Esophagus squamous epithelium (tissue), 4 donors: Measurements from ENCODE around the gene LRRC32.

Experiments
- POLR2A ChIP-seq, 4 donors: fragments of 450-650 bp; IDR thresholded peaks; one replicate each; pipeline ENCODE4 v1.6.1; 2017; ENCODE audit warnings: antibody characterized with exemption in 4 of 4, mild to moderate bottlenecking in 4 of 4, moderate library complexity in 3 of 4
- TF ChIP-seq, protein P1 (sequence below), 6 experiments: fragments of 450-650 bp in 4 of 6; fragments of 200-600 bp in 2 of 6; sonication (generic) in 2 of 6; IDR thresholded peaks; one replicate each; pipeline ENCODE4 v1.5.1; 2016 to 2019; ENCODE audit warnings: antibody characterized with exemption in 6 of 6, mild to moderate bottlenecking in 4 of 6, moderate library complexity in 4 of 6

DNA sequence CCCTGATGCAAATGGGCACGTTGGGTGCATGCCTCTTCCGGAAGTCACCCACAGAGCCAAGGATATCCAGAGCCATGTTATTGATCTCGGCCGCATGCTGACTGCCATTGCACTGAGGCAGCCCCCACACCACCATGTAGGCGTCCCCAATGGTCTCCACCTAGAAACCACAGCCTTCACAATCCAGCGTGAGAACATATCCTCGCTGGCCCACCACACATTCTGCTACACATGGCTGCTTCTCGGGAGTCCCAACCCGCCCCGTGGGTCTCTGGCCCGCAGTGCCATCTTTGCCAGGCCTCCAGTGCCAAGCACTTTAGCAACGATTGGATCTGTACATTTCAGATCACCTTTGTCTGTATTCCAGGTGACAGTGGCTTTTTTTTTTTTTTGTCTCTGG, 26.2 kb upstream of the LRRC32 start:
- TF ChIP-seq, protein P1, sequence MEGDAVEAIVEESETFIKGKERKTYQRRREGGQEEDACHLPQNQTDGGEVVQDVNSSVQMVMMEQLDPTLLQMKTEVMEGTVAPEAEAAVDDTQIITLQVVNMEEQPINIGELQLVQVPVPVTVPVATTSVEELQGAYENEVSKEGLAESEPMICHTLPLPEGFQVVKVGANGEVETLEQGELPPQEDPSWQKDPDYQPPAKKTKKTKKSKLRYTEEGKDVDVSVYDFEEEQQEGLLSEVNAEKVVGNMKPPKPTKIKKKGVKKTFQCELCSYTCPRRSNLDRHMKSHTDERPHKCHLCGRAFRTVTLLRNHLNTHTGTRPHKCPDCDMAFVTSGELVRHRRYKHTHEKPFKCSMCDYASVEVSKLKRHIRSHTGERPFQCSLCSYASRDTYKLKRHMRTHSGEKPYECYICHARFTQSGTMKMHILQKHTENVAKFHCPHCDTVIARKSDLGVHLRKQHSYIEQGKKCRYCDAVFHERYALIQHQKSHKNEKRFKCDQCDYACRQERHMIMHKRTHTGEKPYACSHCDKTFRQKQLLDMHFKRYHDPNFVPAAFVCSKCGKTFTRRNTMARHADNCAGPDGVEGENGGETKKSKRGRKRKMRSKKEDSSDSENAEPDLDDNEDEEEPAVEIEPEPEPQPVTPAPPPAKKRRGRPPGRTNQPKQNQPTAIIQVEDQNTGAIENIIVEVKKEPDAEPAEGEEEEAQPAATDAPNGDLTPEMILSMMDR (IDR thresholded peaks at IDR 0.05) = no peak
- no peak for TF ChIP-seq POLR2A (IDR thresholded peaks at IDR 0.05)
